Posterior vena cava (tissue), 2 donors: Measurements from ENCODE around the gene COL4A2. TPM values are rescaled to one million over a fixed set of nuclear protein-coding genes. Genes with fewer than 3 reads are reported as not detected.
"Not testable (repeated sequence)": the region's sequence is repeated elsewhere in the genome, so short reads cannot be mapped to it uniquely, and the experiment has no call there.

Source experiments
- DNase-seq: peaks from one replicate; pipeline ENCODE4 v3.0.0-alpha.2; 2020; ENCODE audit warnings: low spot score
- intact Hi-C, 2 donors: fragments of 100-400 bp; cut with DNase I; formaldehyde crosslinking; loops; one replicate each; pipeline versions ENCODE4 v1.14.1 to v1.14.2; 2022 to 2023
- total RNA-seq, 2 donors: library from RNA; stranded (reverse); fragmentation: NEBNext Ultra II Directional; extraction: Animal tissue kit (Norgen Biotek cat#: 25700); gene quantifications; one replicate each; pipeline ENCODE4 v1.2.1, GENCODE V29; 2021
- donor health status: DM: yes; HTN: yes; CAD: no.
- donor health status: DM: yes; HTN: yes; CAD: no.

COL4A2 gene
- total RNA-seq, 2 donors from 2014 or later: 816 to 963 TPM

DNA sequence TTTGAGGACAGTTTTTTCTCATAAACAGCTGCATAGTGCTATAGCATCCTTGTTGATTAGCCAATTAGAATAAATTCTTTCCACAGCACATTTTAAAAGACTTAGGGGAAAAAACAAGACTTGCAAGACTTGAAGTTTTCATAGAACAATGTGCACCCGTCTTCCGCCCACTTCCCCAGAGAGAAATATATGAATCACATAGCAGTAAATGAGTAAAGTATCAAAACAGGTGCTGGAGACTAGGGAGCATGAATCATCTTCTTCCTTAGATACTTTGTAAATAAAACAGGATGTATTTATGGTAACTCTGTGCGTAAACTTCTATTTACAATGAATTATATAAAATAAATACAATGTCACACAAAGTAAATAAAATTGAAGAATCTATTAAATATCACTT, 75.1 kb downstream of the COL4A2 start:
- intact Hi-C loops: no loop called here
- no peak for DNase-seq

DNA sequence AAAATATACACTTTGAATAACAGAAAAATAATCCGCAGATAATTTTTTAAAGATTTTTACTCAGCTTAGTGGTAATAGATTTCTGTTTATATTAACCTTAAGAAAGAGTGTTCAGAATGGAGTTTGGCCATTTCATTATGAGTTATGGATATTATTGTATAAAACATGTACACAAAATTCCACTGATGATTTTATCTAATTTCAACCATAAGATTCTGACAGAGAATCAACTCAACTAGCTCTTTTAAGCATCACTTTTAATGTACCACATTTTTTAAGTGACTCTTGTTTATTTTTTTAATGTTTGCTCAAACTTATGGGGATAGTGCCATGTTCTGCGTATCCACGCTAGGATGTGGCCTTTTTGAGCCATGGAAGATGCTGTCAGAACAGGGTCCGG, 75.7 kb downstream of the COL4A2 start:
- no peak for DNase-seq
- intact Hi-C loops: no loop called here

DNA sequence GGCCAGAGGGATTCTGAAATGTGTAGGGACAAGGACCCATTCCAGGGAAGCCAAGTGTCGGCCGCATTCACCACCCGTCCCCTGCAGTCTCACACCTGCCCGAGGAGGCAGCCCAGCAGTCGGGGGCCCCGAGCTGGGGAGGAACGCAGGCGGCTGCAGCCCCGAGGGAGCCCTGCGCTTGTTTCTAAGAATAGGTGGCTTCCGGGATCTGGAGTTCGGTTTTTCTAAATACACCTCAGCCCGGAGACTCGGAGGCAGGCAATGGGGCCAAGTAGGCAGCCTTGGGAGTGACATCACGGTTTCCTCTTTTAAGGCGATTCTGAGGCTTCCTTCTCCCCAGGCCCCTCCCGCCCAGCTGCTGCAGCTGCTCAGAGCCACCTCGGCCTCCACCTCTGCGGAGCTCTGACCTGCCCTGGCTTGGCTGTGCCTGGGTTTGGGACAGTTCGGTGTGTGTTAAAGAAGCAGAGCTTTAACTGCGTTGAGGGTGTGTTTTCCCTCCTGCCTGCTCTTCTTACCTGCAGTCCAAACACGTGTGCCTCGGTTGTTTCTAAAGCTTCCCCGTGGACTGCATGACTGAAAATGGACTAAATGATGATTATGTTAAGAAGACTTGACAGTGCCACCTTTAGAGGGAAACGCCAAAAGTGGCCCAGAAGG, 80.5 kb downstream of the COL4A2 start:
- intact Hi-C loops: no loop called here
- DNase-seq: peak; percentile 79

DNA sequence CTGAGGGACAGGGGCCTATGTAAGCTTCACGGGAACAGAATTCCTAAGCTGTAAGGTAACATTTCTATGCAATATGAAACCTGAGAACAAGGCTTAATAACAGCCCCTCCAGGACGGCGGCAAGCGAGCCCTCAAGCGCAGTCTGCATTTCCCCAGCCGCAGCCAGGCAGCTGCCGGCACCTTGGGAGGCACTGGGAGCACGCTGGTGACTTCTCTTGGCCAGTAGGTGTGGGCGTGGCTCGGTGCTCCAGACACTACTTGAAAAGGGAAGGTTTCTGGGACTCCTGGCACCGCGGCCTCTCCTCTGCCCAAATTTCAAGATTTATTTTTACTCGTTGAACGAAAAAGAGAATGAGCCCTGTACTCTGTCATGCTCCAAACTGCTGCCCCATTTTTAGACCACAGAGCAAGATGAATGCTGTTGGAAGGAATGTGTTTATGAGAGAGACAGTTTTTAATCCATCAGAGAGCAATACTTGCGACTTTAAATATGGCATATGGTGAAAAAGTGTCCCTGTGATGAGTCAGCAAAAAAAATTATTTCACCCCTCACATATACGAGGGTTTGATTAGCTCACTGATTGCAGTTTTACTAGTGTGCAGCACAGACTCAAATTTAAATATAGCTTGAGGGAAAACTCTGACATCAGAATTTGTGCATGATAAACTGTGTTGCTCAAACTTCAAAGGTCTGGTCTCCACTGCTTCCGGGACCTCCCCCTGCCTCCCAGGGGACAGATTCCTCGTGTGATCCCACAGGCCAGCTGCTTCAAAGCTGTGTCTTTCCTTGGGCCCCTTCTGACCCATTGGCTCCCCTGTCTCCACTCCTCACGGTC, 81.2 kb downstream of the COL4A2 start:
- intact Hi-C loops: no loop called here
- peak; percentile 82 for DNase-seq

DNA sequence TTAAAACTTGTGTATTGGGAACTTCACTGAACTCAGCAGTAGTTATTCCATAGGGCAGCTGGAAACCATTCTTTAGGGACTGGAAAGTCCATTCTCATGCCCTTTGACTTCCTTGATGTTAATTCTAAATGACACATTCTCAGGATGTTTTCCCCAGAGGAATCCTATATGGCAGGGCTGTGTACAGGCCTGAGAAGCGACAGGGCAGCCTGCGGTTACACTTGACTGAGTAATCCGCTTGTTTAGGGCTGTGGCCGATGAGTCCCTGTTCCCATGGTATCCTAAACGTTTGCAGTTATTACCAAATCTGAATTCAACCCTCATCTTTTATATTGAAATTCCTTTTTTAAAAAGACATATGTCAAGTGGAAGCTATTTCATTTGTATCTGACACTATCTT, 83.5 kb downstream of the COL4A2 start:
- intact Hi-C loops: loop anchor here in 1 of 2 donors (5.0 kb wide), 1 partner anchor 868 kb away; no protein-coding TSS in a partner anchor
- DNase-seq: no peak

DNA sequence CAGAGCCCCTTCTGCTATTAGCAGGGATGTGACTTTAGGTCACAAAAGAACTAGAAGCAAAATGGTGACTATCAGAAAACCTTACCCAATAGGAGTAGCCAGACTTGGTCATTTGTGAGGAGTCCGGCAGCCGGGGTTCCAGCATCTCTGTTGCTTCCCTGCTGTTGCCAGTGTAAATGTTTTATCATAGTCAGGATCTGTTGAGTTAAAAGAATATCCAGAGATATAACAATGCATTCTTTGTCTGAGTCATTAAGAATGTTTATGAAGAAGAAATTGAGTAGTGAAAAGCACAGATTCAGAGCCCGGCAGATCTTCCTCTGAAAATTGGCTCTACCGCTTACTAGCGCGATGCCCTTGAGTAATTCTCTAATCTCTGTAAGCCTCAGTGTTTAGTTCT, 84.2 kb downstream of the COL4A2 start:
- intact Hi-C loops: loop anchor here in 1 of 2 donors (5.0 kb wide), 1 partner anchor 869 kb away; no protein-coding TSS in a partner anchor
- DNase-seq: no peak

DNA sequence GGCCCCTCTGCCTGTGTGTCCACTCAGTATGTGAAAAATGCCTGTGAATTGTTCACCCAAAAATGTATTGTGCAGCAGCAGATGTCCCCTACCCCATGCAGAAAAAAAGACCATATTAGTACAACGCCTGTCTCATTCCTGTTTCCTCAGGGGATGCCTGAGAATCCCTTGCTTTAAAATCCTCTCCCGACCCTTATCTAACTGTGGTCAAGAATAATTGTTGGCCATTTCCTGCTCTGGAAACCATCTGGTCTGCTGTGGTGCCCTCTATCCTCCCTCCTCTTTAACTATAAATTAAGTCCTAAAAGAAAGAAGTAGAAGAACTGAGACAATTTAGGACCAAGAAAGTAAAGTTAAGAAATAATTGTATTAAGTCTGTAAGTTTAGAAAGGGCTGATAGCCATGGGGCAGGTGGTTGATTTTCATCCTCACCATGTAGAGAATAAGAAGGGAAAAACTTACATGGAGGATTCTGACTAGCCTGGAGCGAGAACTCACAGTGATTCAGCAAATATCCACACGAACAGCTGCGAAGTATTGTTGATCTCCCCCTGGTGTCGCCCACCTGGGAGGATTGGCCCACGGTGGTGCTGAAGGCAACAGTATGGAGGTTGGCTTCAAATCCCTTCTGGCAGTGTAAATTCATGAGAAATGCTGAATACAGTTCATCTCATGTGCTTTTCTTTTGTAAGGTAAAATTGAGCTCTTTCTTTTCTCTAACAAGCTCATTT, 85.6 kb downstream of the COL4A2 start:
- intact Hi-C loops: loop anchor here in 1 of 2 donors (5.0 kb wide), 1 partner anchor 870 kb away; no protein-coding TSS in a partner anchor
- no peak for DNase-seq

DNA sequence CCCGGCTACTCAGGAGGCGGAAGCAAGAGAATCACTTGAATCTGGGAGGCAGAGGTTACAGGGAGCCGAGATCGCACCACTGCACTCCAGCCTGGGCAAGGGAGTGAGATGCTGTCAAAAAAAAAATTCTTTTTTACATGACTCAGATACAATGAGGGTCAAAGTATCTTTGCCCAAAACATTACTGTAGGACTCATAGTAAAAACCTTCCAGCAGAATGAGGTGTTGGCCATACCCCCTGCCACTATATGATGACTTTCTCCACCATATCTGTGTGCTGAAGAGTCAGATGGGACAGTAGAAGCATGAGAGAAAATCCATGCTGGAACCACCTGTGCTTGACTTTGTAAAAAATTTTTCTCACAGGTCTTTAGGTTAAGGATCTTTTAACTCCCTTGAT, 86.7 kb downstream of the COL4A2 start:
- DNase-seq: no peak
- intact Hi-C loops: loop anchor here in 1 of 2 donors (5.0 kb wide), 1 partner anchor 871 kb away; no protein-coding TSS in a partner anchor

DNA sequence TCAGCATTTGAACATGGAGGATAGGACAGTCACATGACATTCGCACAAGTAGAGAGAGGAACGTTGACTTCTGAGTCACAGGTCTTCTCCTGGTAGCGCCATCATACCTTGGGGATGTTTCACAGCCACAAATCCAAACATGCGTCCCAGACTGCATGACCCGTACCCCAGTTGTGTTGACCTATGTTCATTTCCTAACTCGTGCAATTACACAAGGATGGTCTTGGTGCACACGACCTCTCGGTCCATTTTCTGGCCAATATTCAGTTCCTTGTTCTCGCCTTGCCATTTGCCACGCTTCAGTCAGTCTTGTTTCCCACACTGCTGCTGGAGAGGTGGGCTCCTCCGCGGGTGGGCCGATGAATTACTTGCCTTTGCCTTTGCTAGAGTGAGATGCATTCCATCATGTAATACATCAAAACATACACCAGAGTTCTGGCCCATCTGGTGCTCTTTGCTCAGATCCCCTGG, 87.3 kb downstream of the COL4A2 start:
- no peak for DNase-seq
- intact Hi-C loops: loop anchor here in 1 of 2 donors (5.0 kb wide), 1 partner anchor 872 kb away; no protein-coding TSS in a partner anchor

DNA sequence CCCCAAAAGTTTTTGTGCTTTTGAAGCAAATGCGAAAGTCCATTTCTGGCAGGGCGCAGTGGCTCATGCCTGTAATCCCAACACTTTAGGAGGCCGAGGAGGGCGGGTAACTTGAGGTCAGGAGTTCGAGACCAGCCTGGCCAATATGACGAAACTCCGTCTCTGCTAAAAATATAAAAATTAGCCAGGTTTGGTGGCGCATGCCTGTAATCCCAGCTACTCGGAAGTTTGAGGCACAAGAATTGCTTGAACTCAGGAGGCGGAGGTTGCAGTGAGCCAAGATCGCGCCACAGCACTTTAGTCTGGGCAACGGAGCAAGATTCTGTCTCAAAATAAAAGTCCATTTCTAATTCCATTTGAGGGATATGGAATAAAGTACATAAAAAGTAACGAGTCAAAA, 88.5 kb downstream of the COL4A2 start:
- peak; percentile 84 for DNase-seq
- intact Hi-C loops: not testable (repeated sequence)

DNA sequence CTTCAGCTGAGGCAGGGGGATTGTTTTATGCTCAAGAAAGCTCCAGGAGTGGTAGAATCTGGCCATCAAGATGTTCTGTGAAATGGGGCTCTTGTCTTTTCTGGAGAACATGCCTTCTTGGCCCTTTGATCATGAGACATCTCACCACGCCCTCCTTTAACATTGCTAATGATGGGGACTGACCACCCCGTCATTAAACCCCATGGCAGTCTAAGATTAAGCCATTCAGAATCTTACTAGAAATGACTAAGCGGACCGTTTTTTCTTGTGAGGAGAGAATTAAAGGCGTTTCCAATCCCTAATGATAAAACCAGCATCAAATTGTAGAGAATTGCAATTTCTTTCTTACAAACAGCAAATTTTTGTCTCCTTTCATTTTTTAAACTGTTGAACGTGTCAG, 89.4 kb downstream of the COL4A2 start:
- DNase-seq: no peak
- intact Hi-C loops: no loop called here

DNA sequence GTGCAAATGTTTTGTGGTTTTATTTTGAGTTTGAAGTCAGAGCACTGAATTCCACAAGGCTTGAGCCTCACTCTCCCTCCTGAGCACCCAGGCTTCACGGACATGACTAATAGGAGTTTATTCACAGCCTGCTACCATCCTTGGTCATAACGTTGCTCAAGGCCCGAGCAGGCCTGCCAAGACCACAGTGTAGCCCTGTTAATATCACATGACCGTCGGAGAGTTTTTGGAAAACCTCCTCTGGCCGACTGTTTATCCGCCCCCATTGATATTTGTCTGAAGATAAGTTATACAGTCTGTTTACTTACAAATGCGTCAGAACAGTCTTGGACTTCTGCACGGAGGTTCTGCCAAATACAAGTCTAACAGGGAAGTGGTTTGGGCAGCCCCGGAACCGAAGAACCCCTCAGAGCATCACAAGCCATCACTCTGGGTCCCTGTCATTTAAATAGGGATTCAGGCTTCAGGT, 89.9 kb downstream of the COL4A2 start:
- DNase-seq: peak; percentile 97
- intact Hi-C loops: no loop called here

DNA sequence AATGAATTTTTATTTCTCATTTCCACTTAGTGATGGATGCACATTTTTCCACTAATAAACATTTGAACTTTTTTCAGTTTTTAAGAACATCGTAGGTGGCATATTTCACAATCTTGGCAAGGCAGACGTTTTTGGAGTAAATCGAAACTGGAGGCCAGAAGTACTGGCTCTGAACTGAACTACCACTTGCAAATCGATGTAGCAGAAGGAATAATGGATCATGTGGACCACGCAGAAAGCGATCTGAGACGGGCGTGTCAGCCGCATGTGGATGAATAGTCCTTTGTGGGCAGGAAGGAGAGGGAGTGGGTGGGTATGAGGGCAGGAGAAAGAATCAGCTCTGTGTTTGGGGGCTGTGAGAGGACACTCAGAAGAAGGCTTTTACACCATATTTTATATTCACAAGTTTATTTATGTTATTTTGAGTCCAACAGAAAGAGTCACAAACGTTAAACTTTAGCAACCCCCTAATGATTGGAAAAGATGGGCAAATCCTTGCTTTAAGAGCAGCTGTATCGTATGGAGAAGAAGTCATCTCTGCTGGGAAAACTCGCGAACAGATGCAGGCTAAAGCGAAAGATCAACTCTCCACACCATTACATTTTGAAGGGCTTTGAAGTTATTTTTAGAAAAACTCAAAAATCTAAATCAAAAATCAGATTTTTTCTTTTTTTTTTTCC, 90.5 kb downstream of the COL4A2 start:
- DNase-seq: peak; percentile 82
- intact Hi-C loops: no loop called here

DNA sequence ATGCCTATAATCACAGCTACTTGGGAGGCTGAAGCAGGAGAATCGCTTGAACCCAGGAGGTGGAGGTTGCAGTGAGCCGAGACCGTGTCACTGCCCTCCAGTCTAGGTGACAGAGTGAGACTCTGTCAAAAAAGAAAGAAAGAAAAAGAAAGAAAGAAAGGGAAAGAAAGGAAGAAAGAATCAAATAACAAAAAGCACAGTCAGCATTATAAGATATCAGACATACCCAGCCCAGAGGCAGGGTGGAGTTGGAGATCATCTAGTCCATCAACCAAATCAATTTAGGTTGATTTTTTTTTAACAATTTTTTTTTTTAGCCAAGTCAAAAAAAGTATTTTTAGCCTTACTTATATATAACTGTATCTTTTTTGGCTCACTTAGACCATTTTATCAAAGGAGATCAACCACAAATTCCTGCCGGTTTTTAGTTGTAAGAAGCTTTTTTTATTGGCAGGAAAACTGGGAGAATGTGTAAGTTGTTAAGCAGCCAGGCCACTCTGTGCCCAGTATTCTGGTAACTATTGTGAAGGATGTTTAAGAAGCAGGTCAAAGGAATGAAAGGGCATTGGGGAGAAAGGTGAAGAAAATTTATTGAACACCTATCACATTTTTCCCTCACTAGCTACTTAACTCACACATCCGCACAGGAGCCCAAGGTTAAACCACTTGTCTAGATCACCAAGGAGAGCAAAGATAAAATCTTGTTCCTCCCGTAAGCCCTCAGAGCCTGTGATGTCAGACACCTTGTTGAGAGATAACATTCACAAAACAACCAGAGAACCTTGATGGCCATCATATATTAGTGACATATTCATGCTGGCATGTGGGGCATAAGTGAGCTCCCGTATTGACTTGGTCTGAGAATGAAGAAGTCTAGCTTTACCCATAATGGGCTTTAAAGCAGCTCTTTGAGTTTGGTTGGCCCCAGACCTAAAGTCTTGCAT, 91.8 kb downstream of the COL4A2 start:
- intact Hi-C loops: no loop called here
- DNase-seq: no peak

DNA sequence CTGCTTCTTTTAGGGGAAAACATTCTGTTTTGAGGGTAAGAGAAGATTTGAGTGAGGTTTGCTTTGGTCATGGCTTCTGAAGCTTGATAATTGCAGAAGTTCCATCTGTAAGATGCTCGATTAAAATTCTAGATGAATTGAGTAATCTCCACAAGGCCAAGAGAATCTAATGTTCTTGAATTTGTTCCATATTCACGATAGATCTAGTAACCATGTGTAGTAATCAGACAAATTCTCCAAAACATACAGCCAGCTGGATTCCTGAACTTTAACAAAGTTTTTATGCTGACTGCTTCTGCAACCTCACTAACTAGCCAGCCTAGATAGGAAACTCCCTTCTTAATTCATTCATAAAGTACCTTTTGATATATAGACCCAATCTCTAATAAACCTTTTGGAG, 92.7 kb downstream of the COL4A2 start:
- DNase-seq: no peak
- intact Hi-C loops: no loop called here

DNA sequence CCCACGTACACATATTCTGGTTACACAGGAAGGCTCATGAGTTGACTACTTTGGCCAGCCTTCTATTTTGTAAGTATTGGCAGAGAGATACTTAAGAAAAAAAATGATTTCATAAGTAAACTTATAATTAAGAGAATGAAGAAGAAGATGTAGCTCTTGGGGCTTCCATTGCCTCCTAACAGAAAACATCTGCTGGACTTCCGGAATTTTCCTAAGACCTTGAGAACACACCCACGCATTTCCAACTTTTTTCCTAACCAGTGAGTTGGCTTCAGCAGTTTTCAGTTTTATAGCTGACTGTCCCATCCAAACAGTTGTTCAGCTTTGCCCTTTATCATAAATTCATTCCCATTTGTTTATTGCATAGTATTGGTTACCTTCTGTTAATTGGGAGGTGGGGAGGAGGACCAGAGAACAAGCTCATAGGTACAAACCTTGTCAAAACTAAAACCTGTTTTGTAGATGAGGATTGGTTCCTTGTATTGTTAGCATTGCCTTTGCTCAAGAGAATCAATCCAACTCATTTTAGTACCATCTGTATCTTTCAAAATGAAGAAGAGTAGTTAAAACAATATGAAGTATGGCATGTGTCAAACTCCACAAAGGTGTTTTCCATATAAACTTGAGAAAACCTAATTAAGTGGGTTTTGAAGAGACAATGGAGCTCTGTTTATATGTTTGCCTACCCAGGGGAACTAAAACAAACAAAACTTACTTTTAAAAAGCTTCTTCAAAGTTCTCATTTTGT, 93.9 kb downstream of the COL4A2 start:
- intact Hi-C loops: no loop called here
- no peak for DNase-seq

DNA sequence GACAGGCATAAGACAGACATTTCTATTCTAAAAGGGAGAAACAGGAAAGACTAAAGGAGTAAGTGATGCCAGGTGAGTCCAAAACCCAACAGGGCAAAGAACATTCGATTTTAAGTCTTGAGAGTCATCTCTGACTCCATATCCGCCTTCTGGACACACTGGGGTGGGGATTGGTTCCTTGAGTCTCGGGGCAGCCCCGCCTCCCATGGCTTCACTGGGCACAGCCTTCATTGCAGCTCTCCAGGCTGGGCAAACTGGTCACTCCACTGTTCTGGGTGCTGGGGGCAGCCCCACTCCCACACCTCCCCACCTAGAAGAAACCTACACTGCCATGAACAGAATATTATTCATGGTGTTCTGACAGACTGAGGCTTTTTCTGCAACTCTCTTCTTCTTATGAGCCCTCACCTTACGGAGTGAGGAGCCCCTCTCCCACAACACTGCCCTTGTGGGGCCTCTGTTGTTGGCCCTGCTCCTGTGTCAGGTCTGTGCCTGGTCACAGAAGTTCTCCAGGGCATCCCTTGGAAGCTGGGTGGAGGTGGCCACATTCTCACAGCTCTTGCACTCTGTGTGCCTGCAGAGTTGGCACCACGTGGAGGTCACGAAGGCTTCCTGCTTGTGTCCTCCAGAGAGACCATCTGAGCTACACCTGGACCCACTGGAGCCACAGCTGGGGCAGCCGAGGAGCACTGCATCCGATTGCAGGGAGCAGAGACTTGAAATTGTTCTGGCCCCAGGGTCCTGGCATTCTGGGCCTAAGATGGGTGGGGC, 95.4 kb downstream of the COL4A2 start:
- DNase-seq: no peak
- intact Hi-C loops: no loop called here
